ENCODE results near the gene VPS35L.

DNA sequence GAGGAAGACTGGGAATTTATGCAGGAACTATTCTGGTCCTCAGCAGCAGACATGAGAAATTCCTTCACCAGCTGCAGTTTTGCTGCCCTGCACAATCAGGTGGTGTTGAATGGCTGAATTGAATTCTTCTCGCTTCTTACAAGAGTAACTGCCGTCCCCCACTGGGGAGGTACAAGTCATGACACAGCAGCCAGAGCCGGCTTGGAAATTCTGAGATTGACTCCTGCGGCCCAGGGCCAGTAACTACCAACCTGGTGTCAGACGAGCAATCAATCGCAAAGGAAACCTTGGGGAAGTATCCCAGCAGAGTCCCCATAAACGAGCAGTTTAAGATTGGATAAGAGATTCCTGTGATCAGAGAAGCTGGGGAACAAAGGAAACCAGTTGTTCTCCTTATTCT is 131.8 kb downstream of the VPS35L start:
- TF ChIP-seq, protein P1, sequence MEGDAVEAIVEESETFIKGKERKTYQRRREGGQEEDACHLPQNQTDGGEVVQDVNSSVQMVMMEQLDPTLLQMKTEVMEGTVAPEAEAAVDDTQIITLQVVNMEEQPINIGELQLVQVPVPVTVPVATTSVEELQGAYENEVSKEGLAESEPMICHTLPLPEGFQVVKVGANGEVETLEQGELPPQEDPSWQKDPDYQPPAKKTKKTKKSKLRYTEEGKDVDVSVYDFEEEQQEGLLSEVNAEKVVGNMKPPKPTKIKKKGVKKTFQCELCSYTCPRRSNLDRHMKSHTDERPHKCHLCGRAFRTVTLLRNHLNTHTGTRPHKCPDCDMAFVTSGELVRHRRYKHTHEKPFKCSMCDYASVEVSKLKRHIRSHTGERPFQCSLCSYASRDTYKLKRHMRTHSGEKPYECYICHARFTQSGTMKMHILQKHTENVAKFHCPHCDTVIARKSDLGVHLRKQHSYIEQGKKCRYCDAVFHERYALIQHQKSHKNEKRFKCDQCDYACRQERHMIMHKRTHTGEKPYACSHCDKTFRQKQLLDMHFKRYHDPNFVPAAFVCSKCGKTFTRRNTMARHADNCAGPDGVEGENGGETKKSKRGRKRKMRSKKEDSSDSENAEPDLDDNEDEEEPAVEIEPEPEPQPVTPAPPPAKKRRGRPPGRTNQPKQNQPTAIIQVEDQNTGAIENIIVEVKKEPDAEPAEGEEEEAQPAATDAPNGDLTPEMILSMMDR (IDR thresholded peaks at IDR 0.05), result no peak
- no peak for TF ChIP-seq EZH2 (IDR thresholded peaks at IDR 0.05; ENCODE audit: borderline replicate concordance, insufficient read depth, low read depth, low read length, poor library complexity, severe bottlenecking)
